ENCODE results near the gene CARD11. TPM values are rescaled to one million over a fixed set of nuclear protein-coding genes. Genes with fewer than 3 reads are reported as not detected.
A peak's percentile ranks its signal among the peaks of the same experiment; 100 is the strongest.

Gene CARD11
- total and polyA plus RNA-seq, 2 of the 4 experiments (the other 2 are of a cell fraction): 0.18 to 0.26 TPM

DNA sequence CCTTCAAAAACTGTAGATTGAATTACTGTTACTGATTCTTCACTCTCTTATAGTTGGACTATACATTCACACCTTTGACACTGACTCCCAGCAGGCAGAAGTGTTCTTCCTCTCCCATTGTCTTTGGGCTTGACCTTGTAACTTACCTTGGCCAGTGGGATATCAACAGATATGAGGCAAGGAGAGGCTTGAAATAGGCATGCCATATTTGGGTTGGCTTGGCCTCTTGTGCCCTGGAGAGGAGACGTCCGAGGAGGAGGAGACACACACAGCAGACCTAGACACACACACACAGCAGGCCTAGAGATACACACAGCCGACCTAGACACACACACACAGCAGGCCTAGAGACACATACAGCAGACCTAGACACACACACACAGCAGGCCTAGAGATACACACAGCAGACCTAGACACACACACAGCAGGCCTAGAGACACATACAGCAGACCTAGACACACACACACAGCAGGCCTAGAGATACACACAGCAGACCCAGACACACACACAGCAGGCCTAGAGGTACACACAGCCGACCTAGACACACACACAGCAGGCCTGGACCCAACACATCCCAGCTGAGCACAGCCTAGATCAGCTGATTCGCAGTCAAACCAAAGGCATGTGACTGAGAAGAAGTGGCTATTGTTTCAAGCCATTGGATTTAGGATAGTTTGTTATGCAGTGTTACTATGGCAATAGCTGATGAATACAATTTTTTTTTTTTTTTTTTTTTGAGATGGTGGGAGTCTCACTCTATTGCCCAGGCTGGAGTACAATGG is 187.1 kb downstream of the CARD11 start:
- H3K4ac ChIP-seq (ENCODE audit: low read depth, low read length): no peak overlapping the region
- H3K4me1 ChIP-seq (ENCODE audit: control insufficient read depth, insufficient read depth, low read length): no peaks in the 10 kb centered on the region
- no peak overlapping the region for H2BK5ac ChIP-seq (ENCODE audit: low read depth, low read length, poor library complexity, severe bottlenecking)
- no peak overlapping the region for H4K91ac ChIP-seq (ENCODE audit: insufficient read depth, low read depth, low read length)
- H2AFZ ChIP-seq (replicated peaks; ENCODE audit: low read length, poor library complexity): no peak overlapping the region
- no peak overlapping the region for H2BK20ac ChIP-seq (ENCODE audit: low read depth, low read length)
- H3K4me3 ChIP-seq (ENCODE audit: insufficient read depth, low read depth, low read length): no peak overlapping the region
- no peak overlapping the region for H3K56ac ChIP-seq (ENCODE audit: extremely low read depth, insufficient read depth, low read length)
- TF ChIP-seq, protein P1, sequence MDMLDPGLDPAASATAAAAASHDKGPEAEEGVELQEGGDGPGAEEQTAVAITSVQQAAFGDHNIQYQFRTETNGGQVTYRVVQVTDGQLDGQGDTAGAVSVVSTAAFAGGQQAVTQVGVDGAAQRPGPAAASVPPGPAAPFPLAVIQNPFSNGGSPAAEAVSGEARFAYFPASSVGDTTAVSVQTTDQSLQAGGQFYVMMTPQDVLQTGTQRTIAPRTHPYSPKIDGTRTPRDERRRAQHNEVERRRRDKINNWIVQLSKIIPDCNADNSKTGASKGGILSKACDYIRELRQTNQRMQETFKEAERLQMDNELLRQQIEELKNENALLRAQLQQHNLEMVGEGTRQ (IDR thresholded peaks at IDR 0.05; ENCODE audit: low read depth, low read length): peak; percentile 58
- no peak for TF ChIP-seq CHD1 (IDR thresholded peaks at IDR 0.05; ENCODE audit: low read depth, low read length)
- H3K79me1 ChIP-seq (ENCODE audit: low read depth in 1 of 2, low read length in 2 of 2): no peaks in the 10 kb centered on the region
- no peak overlapping the region for H4K8ac ChIP-seq (ENCODE audit: low read depth in 2 of 2, low read length in 2 of 2)
- ATAC-seq (ENCODE audit: low read depth) (no peak), DNase-seq (no peak)
- no peak overlapping the region for H3K14ac ChIP-seq (replicated peaks; ENCODE audit: low read depth, low read length)
- H4K20me1 ChIP-seq (ENCODE audit: insufficient read depth, low read length): no peaks in the 10 kb centered on the region
- no peak overlapping the region for H4K5ac ChIP-seq (ENCODE audit: low read depth, low read length)
- no peak overlapping the region for H3K18ac ChIP-seq (ENCODE audit: low read depth, low read length)
- H2BK120ac ChIP-seq (ENCODE audit: low read depth, low read length): no peak overlapping the region
- H3K23ac ChIP-seq (ENCODE audit: low read depth, low read length): no peak overlapping the region; the same call in 1 of the 2 replicates
- no peaks in the 10 kb centered on the region for H3K36me3 ChIP-seq (ENCODE audit: control insufficient read depth, insufficient read depth, low read length)
- H3K27ac ChIP-seq (ENCODE audit: insufficient read depth, low read length): no peak overlapping the region
- H3K9ac ChIP-seq (ENCODE audit: low read depth, low read length): no peak overlapping the region
- H3K9me3 ChIP-seq (ENCODE audit: control insufficient read depth, insufficient read depth, low read length): no peaks in the 10 kb centered on the region
- H2AK9ac ChIP-seq (replicated peaks; ENCODE audit: low read depth, low read length, poor library complexity): no peak overlapping the region
- no peak overlapping the region; the same call in 1 of the 2 replicates for H2AK5ac ChIP-seq (ENCODE audit: low read depth, low read length)
- intact Hi-C loops (cut with micrococcal nuclease) (no loop called here), dilution Hi-C loops (cut with HindIII; ENCODE audit: low sequenced_read_pairs, unreplicated experiment) (no loop called here), in situ Hi-C loops (cut with MboI; ENCODE audit: low sequenced_read_pairs) (loop anchor here (25.0 kb wide), 2 partner anchors 1781 to 1906 kb away; no protein-coding TSS in a partner anchor)
- H2BK15ac ChIP-seq (ENCODE audit: low read depth, low read length): no peak overlapping the region
- no peaks in the 10 kb centered on the region for H3K27me3 ChIP-seq (ENCODE audit: control insufficient read depth, insufficient read depth, low read length)
- no peak overlapping the region for H3K4me2 ChIP-seq (ENCODE audit: low read depth, low read length)
- ChIA-PET CTCF (no interaction called here), POLR2A (ENCODE audit: unreplicated experiment) (interaction anchor here (0.6 kb wide), 2 partner anchors 12 to 16 kb away, joined by 3 to 4 read pairs; no protein-coding TSS in a partner anchor)
- no CpG with 5 or more reads among the region's 5 CpGs for WGBS, 2 experiments (ENCODE audit: extremely low coverage in 2 of 2, insufficient read length in 1 of 2)
- H3K9me1 ChIP-seq (ENCODE audit: insufficient read depth, low read length): peaks cover 3% of the 10 kb centered on the region; the same call in 1 of the 2 replicates
- BruUV-seq (replicated peaks): no TSS peak

Other genes starting within 250 kb of the CARD11 start
- 14.3 and 14.4 TPM in 2 replicates for gene GNA12, start 199.6 kb downstream of the CARD11 start, total RNA-seq (2012; rRNA removed)
- 89.0 and 93.9 TPM in 2 replicates for gene GNA12, start 199.6 kb downstream of the CARD11 start, polyA plus RNA-seq (2012; rRNA removed)

Measured in IMR-90 (cell line).